Stomach (tissue), 9 donors: ENCODE results near the gene MCF2L. TPM values are rescaled to one million over a fixed set of nuclear protein-coding genes. Genes with fewer than 3 reads are reported as not detected.

Source experiments
- DNase-seq, 2 donors: peaks; one replicate each; pipeline versions ENCODE4 v3.0.0 to v3.0.0-alpha.2; 2013 to 2019
- H3K27ac ChIP-seq, 5 donors: fragments of 200-600 bp in 4 of 5; sonication (generic) in 4 of 5; one replicate each; pipeline ENCODE4 v1.5.1; 2013 to 2019; ENCODE audit warnings: mild to moderate bottlenecking in 1 of 5, moderate library complexity in 1 of 5
- H3K27me3 ChIP-seq, 3 donors: fragments of 200-600 bp; sonication (generic); one replicate each; pipeline ENCODE4 v1.5.1; 2017 to 2019; ENCODE audit warnings: mixed run types in 1 of 3
- H3K36me3 ChIP-seq, 4 donors: fragments of 200-600 bp; sonication (generic); 1 replicate in 3 of 4; 2 replicates in 1 of 4; pipeline ENCODE4 v1.5.1; 2016 to 2019
- H3K4me1 ChIP-seq, 4 donors: fragments of 200-600 bp; sonication (generic); one replicate each; pipeline ENCODE4 v1.5.1; 2016 to 2019
- H3K4me3 ChIP-seq, 4 donors: fragments of 200-600 bp; sonication (generic) in 3 of 4; one replicate each; pipeline ENCODE4 v1.5.1; 2016 to 2019; ENCODE audit warnings: mild to moderate bottlenecking in 1 of 4
- H3K9me3 ChIP-seq, 4 donors: fragments of 200-600 bp; sonication (generic); one replicate each; pipeline ENCODE4 v1.5.1; 2016 to 2019
- CTCF ChIP-seq, 7 experiments: fragments of 450-650 bp in 4 of 7; fragments of 200-600 bp in 3 of 7; sonication (generic) in 3 of 7; IDR thresholded peaks; one replicate each; pipeline ENCODE4 v1.5.1; 2016 to 2019; ENCODE audit warnings: antibody characterized with exemption in 7 of 7, control low read depth in 2 of 7, mild to moderate bottlenecking in 1 of 7
- EP300 ChIP-seq: sonication (generic); formaldehyde crosslinking; IDR thresholded peaks from one replicate; pipeline ENCODE4 v1.6.1; 2017; ENCODE audit warnings: antibody characterized with exemption
- POLR2A ChIP-seq, 4 donors: fragments of 450-650 bp; IDR thresholded peaks; one replicate each; pipeline ENCODE4 v1.6.1; 2016; ENCODE audit warnings: antibody characterized with exemption in 4 of 4, control low read depth in 2 of 4, mild to moderate bottlenecking in 1 of 4, moderate library complexity in 1 of 4
- POLR2AphosphoS5 ChIP-seq, 3 donors: sonication (generic); formaldehyde crosslinking; IDR thresholded peaks; one replicate each; pipeline ENCODE4 v1.6.1; 2016; ENCODE audit warnings: antibody characterized with exemption in 3 of 3
- WGBS, 5 donors: extraction: QIAGEN DNeasy Blood & Tissue Kit in 3 of 5; methylation state at CpG; one replicate each; pipeline versions ENCODE4 v1.1.5 to v1.1.7; 2013 to 2018; 5-methylcytosine and 5-hydroxymethylcytosine counted together
- intact Hi-C: fragments of 100-400 bp; cut with DNase I; formaldehyde crosslinking; loops from one replicate; pipeline ENCODE4 v1.15.1; 2023; ENCODE audit warnings: low total_unique reads
- polyA plus RNA-seq, 3 donors: library from polyadenylated mRNA; stranded (reverse); fragments of 200-250 nt; gene quantifications; one replicate each; pipeline ENCODE4 v1.2.3, GENCODE V29; 2013
- total RNA-seq, 5 donors: library from RNA; depleted of rRNA; stranded (reverse); fragments of >200 nt; gene quantifications; one replicate each; pipeline versions ENCODE4 v1.1.0 to v1.2.3, GENCODE V29; 2014 to 2016
- donor health status: healthy with polysubstance abuse.
- donor health status: Bipolar disorder and iron deficiency.
- donor health status: healthy.

Gene MCF2L
- total and polyA plus RNA-seq, 8 donors = 10.8 to 363 (median 39.4) TPM

- 74 to 83% (median 81%) methylated on average over 14 to 21 of the region's 21 CpGs for WGBS, 5 donors
- H3K36me3 ChIP-seq = no peaks in the 10 kb centered on the region
- peaks cover 4 to 23% (median 10%) of the 10 kb centered on the region in 3 donors for H3K27me3 ChIP-seq
- intact Hi-C loops = no loop called here
- no peak overlapping the region for H3K27ac ChIP-seq
- no peaks in the 10 kb centered on the region for H3K9me3 ChIP-seq
- DNase-seq = peak in 1 of 2 donors; percentile 16
- no peak overlapping the region for H3K4me3 ChIP-seq
- peaks cover 2 to 5% (median 5%) of the 10 kb centered on the region in 4 donors for H3K4me1 ChIP-seq
- TF ChIP-seq CTCF (IDR thresholded peaks at IDR 0.05) (no peak), POLR2AphosphoS5 (IDR thresholded peaks at IDR 0.05) (no peak), POLR2A (IDR thresholded peaks at IDR 0.05) (no peak), EP300 (no peak)
Observed at GRCh38 chr13:113115363-113116205, 146.6 kb downstream of the MCF2L start.

GRCh38 chr13:113116206-113116800, 147.3 kb downstream of the MCF2L start:
- Histone ChIP-seq H3K27me3 (peaks cover 0 to 16% (median 5%) of the 10 kb centered on the region in 3 donors), H3K4me1 (no peaks in the 10 kb centered on the region), H3K4me3 (no peak overlapping the region), H3K27ac (no peak overlapping the region), H3K36me3 (no peaks in the 10 kb centered on the region), H3K9me3 (no peaks in the 10 kb centered on the region)
- intact Hi-C loops = no loop called here
- peak in 1 of 2 donors; percentile 11 for DNase-seq
- WGBS, 5 donors = 77 to 89% (median 83%) methylated on average over 10 of the region's 10 CpGs
- no peak for TF ChIP-seq POLR2AphosphoS5 (IDR thresholded peaks at IDR 0.05)
- TF ChIP-seq POLR2A (IDR thresholded peaks at IDR 0.05) = no peak
- TF ChIP-seq CTCF (IDR thresholded peaks at IDR 0.05) = no peak

GRCh38 chr13:113116871-113117271, 147.9 kb downstream of the MCF2L start:
- Histone ChIP-seq H3K27ac (no peak overlapping the region), H3K27me3 (peaks cover 0 to 13% (median 5%) of the 10 kb centered on the region in 3 donors), H3K36me3 (no peaks in the 10 kb centered on the region), H3K4me1 (peaks cover 1 to 5% (median 3%) of the 10 kb centered on the region in 4 donors), H3K9me3 (no peaks in the 10 kb centered on the region), H3K4me3 (no peak overlapping the region)
- peak in 1 of 2 donors; percentile 9 for DNase-seq
- no peak for TF ChIP-seq EP300
- TF ChIP-seq POLR2A (IDR thresholded peaks at IDR 0.05) = no peak
- no peak for TF ChIP-seq CTCF (IDR thresholded peaks at IDR 0.05)
- no peak for TF ChIP-seq POLR2AphosphoS5 (IDR thresholded peaks at IDR 0.05)
- intact Hi-C loops = no loop called here
- 86 to 92% (median 89%) methylated on average over 10 of the region's 10 CpGs for WGBS, 5 donors

- Histone ChIP-seq H3K4me1 (peaks cover 6 to 10% (median 8%) of the 10 kb centered on the region in 4 donors), H3K4me3 (no peak overlapping the region), H3K27me3 (peaks cover 0 to 11% (median 5%) of the 10 kb centered on the region in 3 donors), H3K27ac (no peak overlapping the region), H3K36me3 (no peaks in the 10 kb centered on the region), H3K9me3 (no peaks in the 10 kb centered on the region)
- intact Hi-C loops = no loop called here
- DNase-seq = peak in 1 of 2 donors; percentile 17
- TF ChIP-seq POLR2AphosphoS5 (IDR thresholded peaks at IDR 0.05) (no peak), EP300 (no peak), POLR2A (IDR thresholded peaks at IDR 0.05) (no peak), CTCF (IDR thresholded peaks at IDR 0.05) (no peak)
- WGBS, 5 donors = 86 to 91% (median 89%) methylated on average over 17 to 26 of the region's 26 CpGs
Observed at GRCh38 chr13:113117335-113117872, 148.4 kb downstream of the MCF2L start.
